Measurements from ENCODE around the gene PITPNC1.
"Not testable (repeated sequence)": the region's sequence is repeated elsewhere in the genome, so short reads cannot be mapped to it uniquely, and the experiment has no call there.

The PITPNC1 gene

GRCh38 chr17:67576471-67577115, 199.5 kb downstream of the PITPNC1 start:
- no peak for DNase-seq (ENCODE audit: low read depth in 2 of 2)

- no peak for DNase-seq (ENCODE audit: low read depth in 2 of 2)
Observed at GRCh38 chr17:67577429-67578141, 200.5 kb downstream of the PITPNC1 start.

GRCh38 chr17:67578142-67578457, 201.0 kb downstream of the PITPNC1 start:
- no peak for DNase-seq (ENCODE audit: low read depth in 2 of 2)

GRCh38 chr17:67578679-67579405, 201.8 kb downstream of the PITPNC1 start:
- DNase-seq (ENCODE audit: low read depth in 2 of 2): not testable (repeated sequence)

- DNase-seq (ENCODE audit: low read depth in 2 of 2): no peak
Observed at GRCh38 chr17:67582673-67583081, 205.6 kb downstream of the PITPNC1 start.

GRCh38 chr17:67585077-67585602, 208.1 kb downstream of the PITPNC1 start:
- DNase-seq (ENCODE audit: low read depth in 2 of 2): no peak

- DNase-seq (ENCODE audit: low read depth in 2 of 2): no peak
Observed at GRCh38 chr17:67588326-67588725, 211.2 kb downstream of the PITPNC1 start.

GRCh38 chr17:67594115-67594880, 217.2 kb downstream of the PITPNC1 start:
- DNase-seq (ENCODE audit: low read depth in 2 of 2): no peak

- no peak for DNase-seq (ENCODE audit: low read depth in 2 of 2)
Observed at GRCh38 chr17:67600408-67600807, 223.3 kb downstream of the PITPNC1 start.

- no peak for DNase-seq (ENCODE audit: low read depth in 2 of 2)
Observed at GRCh38 chr17:67601897-67602296, 224.8 kb downstream of the PITPNC1 start.

- DNase-seq (ENCODE audit: low read depth in 2 of 2): no peak
Observed at GRCh38 chr17:67602444-67602843, 225.4 kb downstream of the PITPNC1 start.

GRCh38 chr17:67602974-67603373, 225.9 kb downstream of the PITPNC1 start:
- peak in 1 of 2 donors; percentile 6 for DNase-seq (ENCODE audit: low read depth in 2 of 2)

GRCh38 chr17:67605256-67605912, 228.3 kb downstream of the PITPNC1 start:
- no peak for DNase-seq (ENCODE audit: low read depth in 2 of 2)

GRCh38 chr17:67606471-67606870, 229.4 kb downstream of the PITPNC1 start:
- no peak for DNase-seq (ENCODE audit: low read depth in 2 of 2)

GRCh38 chr17:67606896-67607604, 230.0 kb downstream of the PITPNC1 start:
- no peak for DNase-seq (ENCODE audit: low read depth in 2 of 2)

- no peak for DNase-seq (ENCODE audit: low read depth in 2 of 2)
Observed at GRCh38 chr17:67610061-67610460, 233.0 kb downstream of the PITPNC1 start.

- DNase-seq (ENCODE audit: low read depth in 2 of 2): no peak
Observed at GRCh38 chr17:67613961-67614360, 236.9 kb downstream of the PITPNC1 start.

GRCh38 chr17:67615011-67615561, 238.0 kb downstream of the PITPNC1 start:
- no peak for DNase-seq (ENCODE audit: low read depth in 2 of 2)

- no peak for DNase-seq (ENCODE audit: low read depth in 2 of 2)
Observed at GRCh38 chr17:67615736-67616135, 238.7 kb downstream of the PITPNC1 start.

- DNase-seq (ENCODE audit: low read depth in 2 of 2): no peak
Observed at GRCh38 chr17:67617304-67617899, 240.3 kb downstream of the PITPNC1 start.
